Hematopoietic multipotent progenitor cell (in vitro differentiated cells): ENCODE data around the gene ERF. TPM values are rescaled to one million over a fixed set of nuclear protein-coding genes. Genes with fewer than 3 reads are reported as not detected.

Experiments
- DNase-seq, 3 donors: peaks; one replicate each; pipeline ENCODE4 v3.0.0-alpha.2; 2011 to 2015; ENCODE audit warnings: low read depth in 2 of 3, low spot score in 2 of 3
- total RNA-seq: library from RNA; depleted of rRNA; stranded (reverse); fragments of >200 nt; gene quantifications from one replicate; pipeline ENCODE4 v1.2.3, GENCODE V29; 2012

The ERF gene
- total RNA-seq, 1 donor, result 39.0 TPM

DNA sequence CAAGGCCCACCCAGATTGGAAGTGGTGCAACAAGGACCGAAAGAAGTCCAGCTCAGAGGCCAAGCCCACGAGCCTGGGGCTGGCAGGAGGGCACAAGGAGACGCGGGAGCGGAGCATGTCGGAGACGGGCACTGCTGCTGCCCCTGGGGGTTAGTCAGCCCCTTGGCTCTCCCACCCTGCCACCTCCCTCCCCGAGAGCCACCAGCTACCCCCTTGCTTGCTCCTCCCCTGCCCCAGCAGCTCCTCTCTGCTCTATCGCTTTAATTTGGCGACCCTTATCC lies 32.8 kb upstream of the ERF start:
- DNase-seq, result no peak

DNA sequence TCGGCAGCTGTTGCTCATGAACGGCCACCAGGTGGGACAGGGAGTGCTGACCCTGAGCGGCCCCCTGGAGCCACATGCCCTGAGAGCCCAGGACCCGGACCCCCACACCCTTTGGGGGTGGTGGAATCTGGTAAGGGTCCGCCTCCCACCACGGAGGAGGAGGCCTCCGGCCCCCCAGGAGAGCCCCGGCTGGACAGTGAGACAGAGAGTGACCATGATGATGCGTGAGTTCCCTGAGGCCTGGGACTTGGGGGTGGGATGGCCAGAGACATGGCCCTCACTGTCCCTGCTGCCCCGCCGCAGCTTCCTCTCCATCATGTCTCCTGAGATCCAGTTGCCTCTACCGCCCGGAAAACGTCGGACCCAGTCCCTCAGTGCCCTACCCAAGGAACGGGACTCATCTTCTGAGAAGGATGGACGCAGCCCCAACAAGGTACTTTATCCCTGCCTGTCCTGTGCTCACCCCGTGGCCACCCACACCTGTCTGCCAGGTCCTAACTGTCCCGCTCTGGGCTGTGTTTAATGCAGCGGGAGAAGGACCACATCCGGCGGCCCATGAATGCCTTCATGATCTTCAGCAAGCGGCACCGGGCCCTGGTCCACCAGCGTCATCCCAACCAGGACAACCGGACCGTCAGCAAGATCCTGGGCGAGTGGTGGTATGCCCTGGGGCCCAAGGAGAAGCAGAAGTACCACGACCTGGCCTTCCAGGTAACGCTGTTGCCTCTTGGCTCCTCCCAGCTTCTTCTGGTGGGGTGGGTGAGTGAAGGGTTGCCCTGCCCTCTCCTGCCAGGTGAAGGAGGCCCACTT lies 32.3 kb upstream of the ERF start:
- no peak for DNase-seq

DNA sequence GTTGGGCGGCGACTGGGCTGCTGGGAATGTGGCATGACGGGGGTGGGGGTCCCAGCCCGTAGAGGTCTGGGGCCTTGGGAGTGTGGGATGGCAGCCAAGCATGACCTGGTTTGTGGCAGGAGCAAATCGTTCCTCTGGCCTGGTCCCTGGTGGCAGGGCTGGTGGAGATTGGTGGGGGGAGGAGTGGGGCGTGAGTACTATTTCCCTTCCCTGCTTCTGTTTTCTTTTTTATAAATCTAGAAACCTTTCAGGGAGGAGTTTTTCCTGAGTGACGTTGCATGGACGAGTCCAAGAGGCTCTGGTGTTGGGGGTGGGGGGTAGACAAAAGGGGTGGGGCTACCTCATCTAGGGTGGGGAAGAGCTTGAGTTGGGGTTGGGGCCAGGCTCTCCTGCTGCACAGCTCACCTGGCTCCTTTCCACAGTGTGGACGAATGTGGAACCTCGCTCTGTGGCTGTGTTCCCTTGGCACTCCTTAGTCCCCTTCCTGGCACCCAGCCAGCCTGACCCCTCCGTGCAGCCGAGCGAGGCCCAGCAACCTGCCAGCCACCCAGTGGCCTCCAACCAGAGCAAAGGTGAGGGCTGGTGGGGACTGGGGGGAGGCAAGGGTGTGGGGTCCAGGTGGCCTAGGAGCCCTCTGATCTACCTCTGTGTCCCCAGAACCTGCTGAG lies 31.6 kb upstream of the ERF start:
- peak in 1 of 3 donors; percentile 77 for DNase-seq

DNA sequence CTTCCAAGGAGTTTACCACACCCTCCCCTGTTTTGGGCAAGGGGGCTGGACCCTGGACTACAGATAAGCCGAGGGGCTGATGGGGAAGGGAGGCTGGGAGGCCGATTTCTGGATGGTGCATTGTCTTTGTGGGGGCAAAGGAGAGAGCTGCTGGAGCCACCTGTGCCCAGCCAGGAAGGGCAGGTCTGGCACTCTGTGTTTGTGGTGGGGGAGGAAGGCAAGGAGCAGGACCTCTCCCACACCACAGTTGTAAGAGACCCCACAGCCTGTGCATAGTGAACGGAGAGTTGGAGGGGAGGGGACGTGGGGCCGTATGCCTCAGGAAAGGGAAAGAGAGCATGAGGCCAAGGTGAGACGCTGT lies 31.0 kb upstream of the ERF start:
- no peak for DNase-seq

DNA sequence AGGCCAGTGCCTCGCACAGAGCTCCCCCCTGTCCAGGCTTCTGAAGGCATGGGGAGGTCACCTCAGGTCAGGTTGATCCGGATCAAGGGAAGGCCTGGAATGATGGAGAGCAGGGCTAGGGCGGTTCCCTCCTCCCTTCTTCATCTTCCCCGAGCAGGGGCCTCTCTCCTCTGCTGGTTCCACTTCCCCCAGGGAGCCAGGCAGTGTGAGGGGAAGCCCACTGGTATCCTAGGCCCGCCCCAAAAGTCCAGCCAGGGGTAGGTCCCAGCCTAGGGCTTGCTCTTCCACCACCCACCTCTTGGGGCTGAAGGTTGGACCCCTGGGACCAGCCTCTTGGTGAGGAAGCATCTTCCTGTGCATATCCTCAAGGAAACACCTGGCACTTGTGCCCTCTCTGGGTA lies 30.6 kb upstream of the ERF start:
- DNase-seq, result peak in 1 of 3 donors; percentile 77

DNA sequence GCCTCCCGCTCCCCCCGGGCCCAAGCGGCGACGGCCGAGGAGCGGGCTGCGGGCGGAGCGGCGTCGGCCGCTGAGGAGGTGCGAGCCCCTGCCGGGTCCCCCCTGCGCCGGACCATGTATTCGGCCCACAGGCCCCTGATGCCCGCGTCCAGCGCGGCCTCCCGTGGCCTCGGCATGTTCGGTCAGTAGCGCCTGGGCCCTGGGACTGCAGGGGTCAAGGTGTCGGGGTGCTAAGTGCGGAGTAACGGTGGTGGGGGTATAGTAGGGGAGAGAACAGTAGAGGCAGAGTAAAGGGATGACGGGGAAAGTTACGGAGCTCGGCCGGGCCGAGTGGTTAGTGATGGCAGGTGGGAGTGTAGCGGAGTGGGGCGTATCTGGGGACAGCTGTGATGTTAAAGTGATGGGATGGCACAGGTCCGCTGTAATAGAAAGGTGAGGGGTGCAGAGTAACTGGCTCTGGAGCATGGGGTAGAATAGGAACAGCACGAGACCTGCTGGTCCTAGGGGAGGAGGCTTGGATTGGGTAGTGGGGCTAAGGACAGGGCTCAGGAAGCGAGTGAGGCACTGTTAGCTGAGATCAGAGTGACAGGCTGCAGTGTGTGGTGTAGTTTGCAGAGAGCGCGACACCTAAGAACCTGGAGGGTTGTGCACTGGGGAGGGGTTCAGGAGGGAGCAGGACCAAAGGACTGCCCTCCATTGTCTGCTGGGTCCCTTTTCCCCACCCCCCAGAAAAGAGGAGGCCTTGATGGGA lies 29.8 kb upstream of the ERF start:
- DNase-seq, result peak in 1 of 3 donors; percentile 17

DNA sequence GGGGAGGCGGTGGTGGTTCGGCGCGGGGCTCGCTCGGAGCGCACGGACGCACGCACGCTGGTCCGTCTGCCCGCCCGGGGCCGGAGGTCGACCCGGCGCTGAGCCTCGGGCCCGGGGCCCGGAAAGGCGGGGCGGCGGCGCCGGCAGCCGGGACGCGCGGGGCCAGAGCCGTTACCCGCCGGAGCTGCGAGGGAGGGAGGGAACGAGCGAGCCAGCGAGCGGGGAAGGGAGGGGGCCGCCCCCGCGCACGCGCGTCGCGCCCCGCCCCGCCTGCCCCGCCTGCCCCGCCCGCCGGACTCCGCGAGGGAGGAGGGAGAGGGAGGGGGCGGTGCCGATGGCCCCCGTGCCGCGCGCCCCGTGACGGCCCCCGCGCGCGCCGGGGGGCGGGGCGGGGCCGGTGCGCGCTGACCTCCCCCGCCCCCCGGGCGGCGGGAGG lies 29.2 kb upstream of the ERF start:
- DNase-seq, result peak in 2 of 3 donors; percentile 79 to 84

DNA sequence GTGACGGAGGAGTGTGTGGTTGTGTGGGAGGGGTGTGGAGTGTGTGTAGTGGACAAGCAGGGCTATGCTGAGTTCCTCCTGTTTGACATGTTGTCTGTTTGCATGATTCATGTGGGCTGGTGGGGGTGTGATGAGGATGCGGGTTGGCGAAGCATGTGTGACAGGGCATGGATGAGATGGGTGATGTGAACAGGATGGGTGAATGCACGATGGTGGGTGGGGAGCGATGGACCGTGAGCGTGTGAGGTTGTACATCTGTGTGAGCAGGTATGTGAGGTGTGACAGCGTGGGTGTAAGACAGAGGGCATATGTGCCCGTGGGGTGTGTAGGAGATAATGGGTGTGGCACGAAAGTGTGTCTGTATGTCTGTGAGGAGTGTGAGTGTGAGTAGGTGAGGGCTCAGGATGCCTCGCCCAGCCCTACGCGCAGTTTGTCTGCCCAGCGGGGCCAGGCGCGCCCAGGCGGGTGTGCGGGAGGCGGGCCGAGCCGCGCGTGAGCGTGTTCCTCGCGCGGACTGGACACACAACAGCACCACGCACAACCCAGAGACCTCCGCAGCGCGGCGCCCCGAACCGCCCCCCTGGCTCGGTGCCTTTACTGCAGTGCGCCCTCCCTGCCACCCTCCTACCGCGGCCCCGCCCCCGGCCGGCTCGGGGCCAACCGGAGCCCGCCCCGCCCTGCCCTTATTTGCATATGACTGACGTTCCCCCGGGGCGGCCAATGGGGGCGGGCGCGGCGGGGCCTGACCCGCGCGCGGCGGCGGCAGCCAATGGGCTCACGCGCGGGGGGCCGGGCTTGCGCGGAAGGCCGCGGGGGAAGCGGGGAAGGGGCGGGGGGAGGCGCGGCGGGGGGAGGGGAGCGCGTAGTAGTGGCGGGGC lies 28.5 kb upstream of the ERF start:
- DNase-seq, result peak; percentile 93 to 96 (median 96)

DNA sequence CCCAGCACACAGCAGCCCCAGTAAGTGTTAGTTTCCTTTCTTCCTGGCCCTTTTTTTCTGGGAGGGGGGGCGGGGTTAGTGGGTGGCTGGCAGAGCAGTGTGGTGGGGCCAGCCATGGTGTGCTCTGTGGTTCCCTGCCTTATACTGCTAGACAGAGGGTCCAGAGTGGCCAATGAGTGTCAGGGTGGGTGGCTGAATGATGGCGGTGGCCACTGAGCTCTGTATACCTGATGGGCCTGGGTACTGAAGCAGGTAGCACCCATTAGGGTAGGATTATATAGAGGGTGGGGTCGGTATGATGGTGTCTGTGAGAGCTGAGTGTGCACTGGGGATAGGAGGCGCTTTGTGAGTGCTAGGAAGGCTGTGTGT lies 27.9 kb upstream of the ERF start:
- DNase-seq, result no peak

DNA sequence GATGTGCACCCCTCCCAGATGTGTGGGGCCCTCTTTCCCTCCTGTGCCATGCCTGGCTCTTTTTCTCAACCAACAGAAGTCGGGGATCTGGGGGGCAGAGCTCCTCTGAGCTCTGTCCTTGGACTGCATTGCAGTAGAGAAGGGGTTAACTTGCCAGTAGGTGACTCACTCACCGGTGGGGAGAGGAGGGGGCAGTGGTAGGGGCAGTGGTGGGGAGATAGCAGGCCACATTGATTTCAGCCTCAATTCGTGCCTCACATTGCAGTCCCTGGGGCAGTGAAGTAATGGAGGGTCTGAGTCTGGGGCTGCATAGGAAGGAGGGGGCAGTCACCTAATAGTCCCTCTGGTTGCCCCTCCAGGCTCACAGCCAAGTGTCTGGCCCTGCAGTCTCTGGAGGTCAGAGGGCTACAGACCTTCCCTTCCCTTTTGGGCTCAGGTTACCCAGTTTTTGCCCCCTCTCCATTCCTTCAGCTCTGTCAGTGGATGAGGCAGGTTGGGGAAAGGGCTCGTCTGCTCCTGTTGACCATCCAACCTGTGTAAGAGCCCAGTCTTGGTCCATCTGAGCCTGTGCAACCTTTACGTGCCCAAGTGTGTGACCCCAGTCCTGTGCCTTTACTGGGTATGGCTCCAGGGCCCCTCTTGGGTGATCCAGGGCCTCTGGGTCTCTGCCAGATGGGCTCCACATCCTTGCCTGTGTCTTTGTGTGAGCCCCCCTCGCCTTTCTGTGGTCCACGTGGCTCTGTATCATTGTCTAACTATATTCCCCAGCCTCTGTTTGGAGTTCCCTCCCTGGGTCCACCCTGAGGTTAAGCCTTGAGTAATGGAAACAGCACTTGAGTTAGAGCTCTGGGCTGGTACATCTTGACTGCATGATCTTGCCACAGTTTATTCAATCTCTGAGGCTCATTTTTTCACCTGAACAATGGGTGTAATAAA lies 27.2 kb upstream of the ERF start:
- peak in 1 of 3 donors; percentile 54 for DNase-seq

DNA sequence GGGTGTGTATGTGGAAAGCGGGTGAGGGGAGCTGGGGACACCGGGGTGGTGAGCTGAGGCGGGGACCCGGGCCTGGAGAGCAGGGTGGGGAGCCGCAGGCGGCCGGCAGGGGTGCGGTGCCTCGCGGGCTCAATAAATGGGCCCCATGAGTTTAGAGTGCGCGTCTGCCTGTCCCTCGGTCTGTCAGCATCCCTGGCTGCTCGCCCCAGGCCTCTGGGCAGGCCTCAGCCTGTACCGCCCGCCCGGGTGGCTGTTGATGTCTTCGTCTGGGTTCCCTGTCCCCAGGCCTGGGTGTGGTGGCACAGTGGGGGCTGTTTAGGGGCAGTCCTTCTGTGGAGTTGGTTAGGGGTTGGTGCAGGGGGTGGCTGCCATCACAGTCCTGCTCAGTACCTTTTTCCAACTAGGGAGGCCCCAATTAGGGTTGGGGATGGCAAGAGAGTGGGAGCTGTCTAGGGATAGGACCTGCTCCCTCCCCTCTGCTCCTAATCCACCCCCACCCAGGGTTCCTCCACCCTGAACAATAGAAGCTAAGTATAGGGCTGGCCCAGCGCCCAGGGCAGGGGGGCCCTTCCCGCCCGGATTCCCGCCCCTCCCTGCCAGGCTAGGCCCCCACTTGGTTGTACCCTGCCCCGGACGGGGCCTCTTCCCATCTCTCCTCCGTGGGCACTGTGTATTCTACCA lies 26.4 kb upstream of the ERF start:
- peak in 1 of 3 donors; percentile 42 for DNase-seq

DNA sequence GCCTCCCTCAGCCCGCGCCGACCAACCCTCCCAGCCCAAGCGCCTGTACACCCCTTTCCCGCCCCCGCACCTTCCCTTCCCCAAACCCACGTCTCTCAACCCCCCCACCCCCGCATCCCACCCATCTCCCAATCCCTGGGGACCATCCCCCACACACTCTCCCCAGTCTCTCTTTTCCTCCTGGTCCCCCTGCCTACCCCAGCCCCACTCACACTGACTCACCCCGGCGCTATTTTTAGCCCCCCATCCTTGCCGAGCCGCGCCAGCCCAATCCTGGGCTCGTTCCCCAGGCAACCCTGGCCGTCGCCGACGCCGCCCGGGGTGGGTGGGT lies 25.9 kb upstream of the ERF start:
- no peak for DNase-seq

DNA sequence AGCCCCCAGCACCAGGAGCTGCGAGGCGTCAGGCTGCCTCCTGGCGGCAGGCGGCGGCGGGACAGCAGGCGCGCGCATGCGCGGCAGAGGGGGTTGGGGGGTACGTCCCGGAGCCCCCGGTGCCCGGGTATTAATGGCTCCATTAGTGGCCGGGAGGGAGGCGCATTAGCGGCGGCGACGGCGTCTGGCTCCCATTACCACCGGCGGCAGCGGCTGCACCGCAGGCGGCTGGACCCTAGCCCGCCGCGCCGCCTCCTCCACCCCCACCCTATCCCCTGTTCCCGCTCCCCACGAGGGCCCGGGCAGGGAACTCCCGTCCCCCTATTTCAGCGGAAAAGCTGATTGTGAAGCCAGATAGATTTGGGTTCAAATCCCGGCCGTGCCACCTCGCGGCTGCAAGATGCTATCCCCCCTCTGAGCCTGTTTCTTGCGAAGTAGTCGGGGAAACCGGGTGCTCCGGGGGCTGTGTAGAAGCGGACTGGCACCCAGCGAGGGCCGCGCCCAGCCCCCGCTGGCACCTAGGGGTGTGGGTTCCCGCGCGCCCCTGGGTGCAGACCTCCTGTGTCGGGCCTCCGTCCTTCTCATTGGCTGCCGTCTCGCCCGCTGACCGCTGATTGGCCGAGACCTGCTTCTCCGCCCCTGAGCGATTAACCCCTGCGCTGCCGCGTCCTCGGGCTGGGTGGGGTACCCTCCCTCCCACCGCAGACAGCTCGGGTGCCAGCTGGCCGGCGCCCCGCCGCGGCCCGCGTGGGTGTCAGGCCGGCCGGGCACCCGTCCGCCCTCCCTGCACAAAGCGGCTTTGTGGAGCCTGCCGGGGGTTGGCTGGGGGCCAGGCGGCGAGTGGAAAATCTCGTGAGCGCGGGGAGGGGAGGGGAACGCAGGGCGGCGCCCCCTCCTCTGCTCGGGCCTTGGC lies 25.2 kb upstream of the ERF start:
- DNase-seq, result peak; percentile 63 to 90 (median 82)

DNA sequence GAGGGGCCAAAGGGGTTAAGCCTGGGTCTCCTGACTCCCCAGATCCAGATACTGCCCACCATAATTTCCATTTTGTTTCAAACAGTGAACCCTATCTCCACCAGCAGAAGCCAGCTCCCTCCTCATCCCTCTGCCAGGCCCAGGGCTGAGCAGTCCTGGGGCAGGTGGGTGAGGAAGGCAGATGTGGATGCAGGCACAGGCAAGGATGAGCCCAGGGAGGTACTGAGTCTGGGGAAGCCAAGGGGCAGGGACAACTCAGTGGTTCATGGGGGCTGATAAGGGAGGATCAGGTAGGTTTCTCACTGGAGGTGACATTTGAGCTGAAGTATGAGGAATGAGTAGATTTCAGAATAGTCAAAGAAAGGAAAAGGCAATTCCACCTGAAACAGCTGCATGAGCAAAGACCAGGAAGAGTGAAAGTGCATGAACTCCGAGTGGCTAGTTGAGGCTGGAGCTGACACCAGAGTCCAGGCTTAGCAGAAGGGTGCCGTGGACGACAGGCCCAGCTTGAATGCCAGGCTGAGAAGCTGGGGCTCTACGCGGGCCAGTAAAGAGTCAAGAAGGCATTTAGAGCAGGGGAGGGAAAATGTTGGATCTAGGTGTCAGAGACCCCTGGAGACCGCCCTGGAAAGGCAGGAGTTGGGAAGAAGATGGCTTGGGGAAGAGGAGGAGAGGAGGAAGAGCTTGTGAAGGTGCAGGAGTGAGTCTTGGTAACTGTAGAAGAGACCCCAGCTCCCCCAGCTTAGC lies 24.4 kb upstream of the ERF start:
- DNase-seq, result no peak

DNA sequence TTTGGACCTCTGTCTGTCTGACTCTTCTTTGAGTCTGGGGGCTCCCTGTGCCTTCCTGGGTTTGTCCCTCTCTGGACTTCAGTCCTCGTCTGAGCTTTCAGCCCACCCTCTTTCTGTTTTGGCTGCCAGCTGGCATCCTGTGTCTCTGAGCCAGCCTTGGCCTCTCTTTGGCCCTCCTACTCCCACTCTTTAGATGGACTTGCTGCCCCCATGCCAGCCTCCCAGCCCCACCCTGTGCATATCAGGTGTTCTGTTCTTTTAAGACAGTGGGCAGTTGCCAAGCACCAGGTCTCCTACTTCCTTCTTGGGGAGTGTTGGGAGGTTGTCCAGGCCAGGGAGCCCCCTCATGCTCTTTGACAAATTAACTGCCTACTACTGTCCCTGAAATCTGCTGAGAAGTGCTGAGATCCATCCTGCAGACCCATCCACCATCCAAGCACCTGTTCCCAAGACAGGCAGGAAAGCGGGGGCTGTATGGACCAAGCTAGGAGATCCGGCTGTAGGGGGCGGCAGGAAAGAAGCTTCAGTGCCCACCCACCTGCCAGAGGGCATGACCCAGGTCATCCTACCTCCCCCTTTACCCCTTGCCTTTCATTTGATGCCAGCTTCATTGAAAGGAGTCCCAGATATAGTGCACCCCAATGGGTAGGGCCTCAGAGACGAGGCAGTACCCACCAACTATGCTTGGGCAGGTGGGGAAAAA lies 23.7 kb upstream of the ERF start:
- DNase-seq, result no peak

DNA sequence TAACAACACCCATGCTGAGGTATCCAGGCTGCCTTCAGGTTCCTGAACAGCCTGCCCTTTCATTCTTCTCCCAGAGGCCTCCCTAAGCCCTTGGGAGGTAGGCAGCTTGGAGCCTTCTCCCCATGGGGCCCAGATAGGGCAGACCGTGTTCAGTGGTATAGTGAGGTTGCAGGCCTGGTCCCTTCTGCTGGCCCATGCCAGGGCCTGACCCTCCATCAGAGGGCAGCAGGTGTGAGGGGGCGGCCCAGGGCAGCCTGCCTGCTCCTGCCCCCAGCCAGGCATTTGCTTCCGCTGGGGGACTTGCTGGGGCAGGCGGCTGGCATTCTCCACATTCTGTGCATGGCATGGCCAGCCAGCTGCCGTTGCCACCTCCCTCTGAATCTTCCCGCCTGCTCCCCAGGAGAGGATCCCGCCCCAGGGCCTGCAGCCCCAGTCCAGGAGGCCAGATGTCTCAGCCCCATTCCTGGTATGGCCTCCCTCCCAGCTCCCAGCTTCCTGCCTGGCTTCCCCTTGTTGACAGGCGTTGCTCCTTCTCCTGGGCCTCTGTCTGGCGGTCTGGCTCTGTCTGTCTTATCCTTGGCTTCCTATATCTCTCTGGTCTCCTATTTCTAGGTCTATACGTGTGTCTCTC lies 23.0 kb upstream of the ERF start:
- no peak for DNase-seq

DNA sequence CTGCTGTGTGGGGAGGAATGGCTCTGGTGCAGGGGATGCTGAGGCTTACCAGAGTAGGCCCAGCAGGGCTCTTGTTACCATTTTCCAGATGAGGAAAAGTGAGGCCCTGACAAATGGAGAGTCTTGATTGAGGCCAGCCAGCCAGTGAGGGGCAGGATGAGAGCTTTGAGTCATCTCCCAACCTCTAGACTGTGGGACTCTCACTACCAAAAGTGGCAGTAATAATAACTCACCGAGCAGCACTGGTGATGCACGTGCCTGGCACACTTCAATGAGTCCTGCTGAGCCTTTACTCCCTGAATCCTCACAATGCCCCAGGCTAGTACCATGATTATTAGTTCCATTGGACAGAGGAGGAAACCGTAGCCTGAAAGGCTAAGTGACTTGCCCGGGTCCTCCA lies 21.9 kb upstream of the ERF start:
- no peak for DNase-seq
